H1 (cell line): Measurements from ENCODE around the gene CD200. TPM values are rescaled to one million over a fixed set of nuclear protein-coding genes. Genes with fewer than 3 reads are reported as not detected.

Source experiments
- CTCF ChIA-PET: fragments of 300-600 bp; sonication (Branson Sonifier 250); formaldehyde crosslinking; loops from one replicate; lab custom pipeline; 2021; ENCODE audit not compliant: partially characterized antibody; lab: Charles Lee
- POLR2A ChIA-PET: fragments of 300-600 bp; sonication (Branson Sonifier 250); formaldehyde crosslinking; loops from one replicate; lab custom pipeline; 2021; ENCODE audit warnings: inconsistent platforms; ENCODE audit not compliant: partially characterized antibody; lab: Charles Lee
- DNase-seq, 2 experiments: peaks; one replicate each; pipeline versions ENCODE4 v3.0.0 to v3.0.0-alpha.2; 2010 to 2022; ENCODE audit warnings: low spot score in 2 of 2, low read depth in 1 of 2, mixed read lengths in 1 of 2
- FAIRE-seq: peaks from 2 replicates; lab custom pipeline; 2011; peaks lifted over from hg19 to GRCh38; lab: Jason Lieb, UNC
- H2AFZ ChIP-seq: 2 replicates; pipeline ENCODE4 v1.8.1; 2012; ENCODE audit warnings: low read length, inconsistent platforms
- H2AK5ac ChIP-seq: 2 replicates; pipeline ENCODE4 v1.6.1; 2013; ENCODE audit warnings: low read depth, low read length
- H2BK120ac ChIP-seq: replicated peaks from 2 replicates; pipeline ENCODE3; 2013; ENCODE audit warnings: low read depth, low read length, inconsistent platforms
- H2BK12ac ChIP-seq: 2 replicates; pipeline ENCODE4 v1.6.1; 2013; ENCODE audit warnings: low read depth, low read length
- H2BK15ac ChIP-seq: 2 replicates; pipeline ENCODE4 v1.6.1; 2013; ENCODE audit warnings: low read length
- H2BK20ac ChIP-seq: 2 replicates; pipeline ENCODE4 v1.6.1; 2013; ENCODE audit warnings: low read length
- H2BK5ac ChIP-seq: 2 replicates; pipeline ENCODE4 v1.6.1; 2013; ENCODE audit warnings: low read depth, low read length
- H3K14ac ChIP-seq: 2 replicates; pipeline ENCODE4 v1.6.1; 2013; ENCODE audit warnings: inconsistent platforms; ENCODE audit not compliant: insufficient read length
- H3K18ac ChIP-seq: 2 replicates; pipeline ENCODE4 v1.6.1; 2013; ENCODE audit warnings: low read length; ENCODE audit errors: extremely low read depth
- H3K23ac ChIP-seq: 2 replicates; pipeline ENCODE4 v1.6.1; 2013; ENCODE audit warnings: inconsistent platforms; ENCODE audit not compliant: insufficient read length
- H3K23me2 ChIP-seq: 2 replicates; pipeline ENCODE4 v1.6.1; 2013; ENCODE audit warnings: low read depth, low read length
- H3K27ac ChIP-seq: 2 replicates; pipeline ENCODE4 v1.6.1; 2011; ENCODE audit warnings: low read depth, low read length, inconsistent platforms
- H3K27me3 ChIP-seq, 4 experiments: replicated peaks in 1 of 4; 1 replicate in 1 of 4; 2 replicates in 3 of 4; pipeline versions ENCODE4 v1.6.1 to v1.8.1; 2011 to 2013; ENCODE audit warnings: low read length in 3 of 4, mild to moderate bottlenecking in 3 of 4, inconsistent platforms in 2 of 4, mixed read lengths in 2 of 4, moderate library complexity in 1 of 4; ENCODE audit not compliant: control insufficient read depth in 3 of 4, insufficient read depth in 3 of 4; ENCODE audit errors: extremely low read depth in 1 of 4
- H3K36me3 ChIP-seq, 4 experiments: 2 replicates each; pipeline versions ENCODE4 v1.6.1 to v1.8.1; 2011 to 2013; ENCODE audit warnings: mild to moderate bottlenecking in 4 of 4, low read length in 3 of 4, moderate library complexity in 2 of 4, control low read depth in 1 of 4, inconsistent platforms in 1 of 4; ENCODE audit not compliant: insufficient read depth in 4 of 4, control insufficient read depth in 2 of 4
- H3K4ac ChIP-seq: replicated peaks from 2 replicates; pipeline ENCODE3; 2013; ENCODE audit warnings: low read length, low read depth, mixed read lengths, inconsistent platforms; ENCODE audit not compliant: insufficient read length
- H3K4me1 ChIP-seq, 4 experiments: replicated peaks in 1 of 4; 1 replicate in 1 of 4; 2 replicates in 3 of 4; pipeline versions ENCODE4 v1.6.1 to v1.8.1; 2011 to 2013; ENCODE audit warnings: low read length in 3 of 4, inconsistent platforms in 2 of 4, mixed read lengths in 1 of 4; ENCODE audit not compliant: insufficient read depth in 4 of 4, control insufficient read depth in 3 of 4
- H3K4me2 ChIP-seq, 2 experiments: 2 replicates each; pipeline versions ENCODE4 v1.6.1 to v1.8.1; 2011 to 2013; ENCODE audit warnings: low read depth in 2 of 2, low read length in 2 of 2, control low read depth in 1 of 2, inconsistent platforms in 1 of 2, mild to moderate bottlenecking in 1 of 2; ENCODE audit not compliant: insufficient read depth in 1 of 2
- H3K4me3 ChIP-seq, 4 experiments: fragments of 200-600, 300-600 bp in 1 of 4; sonication (generic), shearing (Covaris generic), sonication (Bioruptor Twin) in 1 of 4; 2 replicates each; pipeline versions ENCODE4 v1.5.1 to v1.8.1; 2011 to 2016; ENCODE audit warnings: low read length in 4 of 4, low read depth in 3 of 4, control low read depth in 2 of 4, inconsistent platforms in 2 of 4, mild to moderate bottlenecking in 2 of 4, mixed read lengths in 1 of 4, moderate library complexity in 1 of 4; ENCODE audit not compliant: insufficient read depth in 2 of 4; ENCODE audit errors: extremely low read depth in 1 of 4
- H3K56ac ChIP-seq: replicated peaks from 2 replicates; pipeline ENCODE3; 2013; ENCODE audit warnings: low read depth, mild to moderate bottlenecking, mixed read lengths, low read length, inconsistent platforms; ENCODE audit not compliant: insufficient read length
- H3K79me1 ChIP-seq: 2 replicates; pipeline ENCODE4 v1.6.1; 2013; ENCODE audit warnings: low read depth, low read length, control low read depth
- H3K79me2 ChIP-seq, 2 experiments: 2 replicates each; pipeline versions ENCODE4 v1.6.1 to v1.8.1; 2012 to 2013; ENCODE audit warnings: low read length in 2 of 2, mild to moderate bottlenecking in 2 of 2, inconsistent platforms in 1 of 2; ENCODE audit not compliant: insufficient read depth in 2 of 2, control insufficient read depth in 1 of 2
- H3K9ac ChIP-seq, 4 experiments: replicated peaks in 1 of 4; 1 replicate in 1 of 4; 2 replicates in 3 of 4; pipeline versions ENCODE4 v1.6.1 to v1.8.1; 2011 to 2013; ENCODE audit warnings: low read depth in 3 of 4, low read length in 3 of 4, control low read depth in 2 of 4, mild to moderate bottlenecking in 2 of 4, moderate library complexity in 2 of 4, inconsistent platforms in 1 of 4; ENCODE audit errors: extremely low read depth in 1 of 4
- H3K9me3 ChIP-seq, 2 experiments: 2 replicates each; pipeline versions ENCODE4 v1.6.1 to v1.8.1; 2012 to 2013; ENCODE audit warnings: mild to moderate bottlenecking in 2 of 2, moderate library complexity in 2 of 2, control low read depth in 1 of 2, inconsistent platforms in 1 of 2, low read depth in 1 of 2, low read length in 1 of 2, mixed read lengths in 1 of 2; ENCODE audit not compliant: insufficient read depth in 2 of 2
- H4K20me1 ChIP-seq, 2 experiments: replicated peaks in 1 of 2; 2 replicates each; pipeline versions ENCODE3 to v1.8.1; 2011 to 2013; ENCODE audit warnings: inconsistent platforms in 2 of 2, low read length in 2 of 2, mild to moderate bottlenecking in 1 of 2; ENCODE audit not compliant: insufficient read depth in 2 of 2, control insufficient read depth in 1 of 2
- H4K5ac ChIP-seq: 2 replicates; pipeline ENCODE4 v1.6.1; 2013; ENCODE audit warnings: low read length, low read depth, mixed read lengths, inconsistent platforms; ENCODE audit not compliant: insufficient read length
- H4K8ac ChIP-seq: 2 replicates; pipeline ENCODE4 v1.8.0; 2013; ENCODE audit warnings: mild to moderate bottlenecking, moderate library complexity, low read length, inconsistent platforms; ENCODE audit not compliant: insufficient read depth; ENCODE audit errors: extremely low read depth
- H4K91ac ChIP-seq: replicated peaks from 2 replicates; pipeline ENCODE3; 2013; ENCODE audit warnings: low read length, mixed read lengths, inconsistent platforms; ENCODE audit not compliant: insufficient read length
- CBX8 ChIP-seq: fragments of 300-800, 300-1000 bp; sonication (generic); IDR thresholded peaks from 2 replicates; pipeline ENCODE4 v1.7.1; 2016; ENCODE audit warnings: low read depth, low read length, borderline replicate concordance
- EGR1 ChIP-seq: IDR thresholded peaks from 2 replicates; pipeline ENCODE4 v1.6.1; 2011; ENCODE audit warnings: low read depth, low read length, borderline replicate concordance
- FOSL1 ChIP-seq: IDR thresholded peaks from 2 replicates; pipeline ENCODE4 v1.6.1; 2011; ENCODE audit warnings: mild to moderate bottlenecking, low read depth, low read length, moderate library complexity; ENCODE audit not compliant: insufficient read depth
- NANOG ChIP-seq: IDR thresholded peaks from 2 replicates; pipeline ENCODE4 v1.6.1; 2011; ENCODE audit warnings: low read length, low read depth, mild to moderate bottlenecking, inconsistent platforms; ENCODE audit not compliant: insufficient read depth, poor library complexity, severe bottlenecking
- TAF1 ChIP-seq: IDR thresholded peaks from 2 replicates; pipeline ENCODE4 v1.6.1; 2011; ENCODE audit warnings: mild to moderate bottlenecking, low read depth, low read length
- WGBS, 2 experiments: shearing (Covaris generic) in 1 of 2; methylation state at CpG; one replicate each; pipeline versions ENCODE4 v1.1.6 to v1.1.7; 2013 to 2015; ENCODE audit warnings: low lambda C conversion rate in 2 of 2, mixed read lengths in 2 of 2, inconsistent platforms in 1 of 2, low coverage in 1 of 2, missing lambda C conversion rate in 1 of 2; ENCODE audit not compliant: insufficient replicate concordance in 2 of 2, insufficient coverage in 1 of 2, insufficient read length in 1 of 2; ENCODE audit errors: extremely low coverage in 1 of 2, missing lambda C conversion rate in 1 of 2; 5-methylcytosine and 5-hydroxymethylcytosine counted together
- polyA plus RNA-seq, 7 experiments: library from polyadenylated mRNA; depleted of rRNA in 3 of 7; stranded (reverse) in 5 of 7; unstranded in 2 of 7; fragments of >200 nt in 5 of 7; fragments of 200-250 nt in 2 of 7; gene quantifications; 1 replicate in 5 of 7; 2 replicates in 1 of 7; 4 replicates in 1 of 7; pipeline versions ENCODE4 v1.2.1 to v1.2.3, GENCODE V29; 2011 to 2013; ENCODE audit warnings: missing spikeins in 2 of 7, mixed read lengths in 2 of 7
- total RNA-seq: library from RNA; stranded (reverse); fragmentation: NEBNext Ultra II Directional; extraction: Animal tissue kit (Norgen Biotek cat#: 25700); gene quantifications from 2 replicates; pipeline ENCODE4 v1.2.1, GENCODE V29; 2021

The CD200 gene
- total and polyA plus RNA-seq, 2 of the 8 experiments (the other 6 are each of a cell fraction or from before 2014, with no cell fraction given), result 45.8 to 50.2 TPM

- WGBS, 2 experiments, result 37% methylated on average over 11 of the region's 11 CpGs; no CpG with 5 or more reads in 1 of the 2 experiments
- Histone ChIP-seq H2BK120ac (peak overlapping the region; percentile 100), H4K8ac (no peak overlapping the region), H3K9me3 (no peaks in the 10 kb centered on the region; a peak in 1 of 4 replicates), H3K27ac (peak overlapping the region; percentile 80), H3K4me1 (peaks cover 20 to 27% (median 22%) of the 10 kb centered on the region in 4 experiments), H3K9ac (peak overlapping the region in 3 of 4 experiments; percentile 38 to 48 (median 44); a peak in 5 of 7 replicates), H2AK5ac (peak overlapping the region; percentile 71; the same call in 1 of the 2 replicates), H3K4me3 (peak overlapping the region; percentile 29 to 53 (median 37)), H3K79me1 (no peaks in the 10 kb centered on the region), H3K18ac (peak overlapping the region; percentile 98), H3K23ac (no peak overlapping the region), H4K91ac (peak overlapping the region; percentile 81), H4K5ac (peak overlapping the region; percentile 90), H2BK15ac (no peak overlapping the region), H3K36me3 (peaks cover 0 to 2% (median 0%) of the 10 kb centered on the region in 4 experiments; a peak in 1 of 8 replicates), H3K79me2 (no peaks in the 10 kb centered on the region), H3K23me2 (peaks cover 10% of the 10 kb centered on the region; the same call in 1 of the 2 replicates), H2AFZ (0 out of 2 replicates have a peak overlapping the region, but pooled peaks have one; percentile 37), H4K20me1 (no peaks in the 10 kb centered on the region), H3K14ac (no peak overlapping the region), H3K4ac (peak overlapping the region; percentile 98), H2BK5ac (peak overlapping the region; percentile 99; the same call in 1 of the 2 replicates), H2BK20ac (peak overlapping the region; percentile 98), H3K27me3 (no peaks in the 10 kb centered on the region), H2BK12ac (peak overlapping the region; percentile 96), H3K56ac (peak overlapping the region; percentile 90), H3K4me2 (peak overlapping the region; percentile 61 to 90)
- ChIA-PET POLR2A (interaction anchor here (0.8 to 4.9 kb wide), 15 partner anchors 10 to 167 kb away, joined by 3 to 32 read pairs (median 4); partner anchors contain the start of genes CD200 and SLC9C1), CTCF (interaction anchor here (0.6 to 5.5 kb wide), 14 partner anchors 10 to 209 kb away, joined by 3 to 47 read pairs (median 4); partner anchors contain the start of genes CD200 and SLC9C1)
- FAIRE-seq, result no peak
- no peak for TF ChIP-seq EGR1
- TF ChIP-seq CBX8, result no peak
- 0 out of 2 replicates have a peak, but pooled peaks have one; percentile 58 for TF ChIP-seq FOSL1
- no peak for TF ChIP-seq TAF1
- no peak for TF ChIP-seq NANOG
- DNase-seq, result peak in 1 of 2 experiments; percentile 51
Observed at GRCh38 chr3:112303764-112304325, 29.1 kb upstream of the CD200 start.
